Stimulated activated naive B cell treated with anti-CD40 and anti-IgM and Interleukin-4, amounts not matched to agents 10 μg/mL and 1 μg/mL and 100 μg/mL, for 72 hours (primary cell): ENCODE results near the gene RCAN2.

Source experiments
- ATAC-seq, 2 donors: fragments of 150-1000 bp; cut with Tn5 transposase; replicated peaks; 2 replicates each; pipeline ENCODE4 v1.10.0; 2021; ENCODE audit warnings: moderate library complexity in 1 of 2
- DNase-seq: peaks from one replicate; pipeline ENCODE4 v3.0.0; 2021
- H3K27ac Mint-ChIP-seq: one replicate; pipeline ENCODE4 v1.8.0; 2022; ENCODE audit warnings: mild to moderate bottlenecking, mixed read lengths
- H3K27me3 Mint-ChIP-seq, 2 donors: one replicate each; pipeline ENCODE4 v1.8.0; 2022; ENCODE audit warnings: mixed read lengths in 2 of 2
- H3K36me3 Mint-ChIP-seq, 2 donors: one replicate each; pipeline ENCODE4 v1.8.0; 2022; ENCODE audit warnings: mixed read lengths in 2 of 2, mild to moderate bottlenecking in 1 of 2
- H3K4me1 Mint-ChIP-seq, 2 donors: one replicate each; pipeline ENCODE4 v1.8.0; 2022; ENCODE audit warnings: mixed read lengths in 2 of 2, mild to moderate bottlenecking in 1 of 2
- H3K4me3 Mint-ChIP-seq, 2 donors: one replicate each; pipeline ENCODE4 v1.8.0; 2022; ENCODE audit warnings: mild to moderate bottlenecking in 2 of 2, mixed read lengths in 2 of 2, moderate library complexity in 1 of 2
- H3K9me3 Mint-ChIP-seq, 2 donors: one replicate each; pipeline ENCODE4 v1.8.0; 2022; ENCODE audit warnings: mixed read lengths in 2 of 2, mild to moderate bottlenecking in 1 of 2

RCAN2 gene

GRCh38 chr6:46491201-46491627 is at the start of gene RCAN2:
RCAN2 (minus strand) TSS chr6:46491449.
- DNase-seq = peak; percentile 17
- ATAC-seq = peak; percentile 79 to 82
- Mint-ChIP-seq H3K4me1 (peaks cover 3 to 18% of the 10 kb centered on the region in 2 donors), H3K27me3 (peaks cover 51 to 70% of the 10 kb centered on the region in 2 donors), H3K36me3 (no peaks in the 10 kb centered on the region), H3K27ac (no peak within 1 kb of the TSS), H3K4me3 (peak within 1 kb of the TSS; percentile 75 to 86), H3K9me3 (no peaks in the 10 kb centered on the region)

- peaks cover 8 to 9% of the 10 kb centered on the region in 2 donors for H3K9me3 Mint-ChIP-seq
- DNase-seq (no peak), ATAC-seq (no peak)
- H3K36me3 Mint-ChIP-seq = peaks cover 0 to 3% of the 10 kb centered on the region in 2 donors
- H3K4me3 Mint-ChIP-seq = no peak overlapping the region
- no peak overlapping the region for H3K27ac Mint-ChIP-seq
- no peaks in the 10 kb centered on the region for H3K4me1 Mint-ChIP-seq
- H3K27me3 Mint-ChIP-seq = peaks cover 0 to 28% of the 10 kb centered on the region in 2 donors
These were observed 48.6 kb upstream of the RCAN2 start for GRCh38 chr6:46539866-46540265.

GRCh38 chr6:46538800-46539480 is 47.7 kb upstream of the RCAN2 start:
- ATAC-seq (no peak), DNase-seq (no peak)
- Mint-ChIP-seq H3K4me1 (no peaks in the 10 kb centered on the region), H3K27ac (no peak overlapping the region), H3K4me3 (no peak overlapping the region), H3K9me3 (peaks cover 5% of the 10 kb centered on the region in 2 donors), H3K27me3 (peaks cover 0 to 28% of the 10 kb centered on the region in 2 donors), H3K36me3 (peaks cover 0 to 3% of the 10 kb centered on the region in 2 donors)

GRCh38 chr6:46530896-46531295 is 39.6 kb upstream of the RCAN2 start:
- peaks cover 9 to 19% of the 10 kb centered on the region in 2 donors for H3K27me3 Mint-ChIP-seq
- no peaks in the 10 kb centered on the region for H3K36me3 Mint-ChIP-seq
- no peak overlapping the region for H3K27ac Mint-ChIP-seq
- no peak for DNase-seq
- H3K9me3 Mint-ChIP-seq = no peaks in the 10 kb centered on the region
- H3K4me1 Mint-ChIP-seq = no peaks in the 10 kb centered on the region
- no peak for ATAC-seq
- no peak overlapping the region for H3K4me3 Mint-ChIP-seq

GRCh38 chr6:46528961-46529750 is 37.9 kb upstream of the RCAN2 start:
- peaks cover 12 to 26% of the 10 kb centered on the region in 2 donors for H3K27me3 Mint-ChIP-seq
- H3K9me3 Mint-ChIP-seq = no peaks in the 10 kb centered on the region
- no peaks in the 10 kb centered on the region for H3K36me3 Mint-ChIP-seq
- ATAC-seq (no peak), DNase-seq (no peak)
- H3K4me3 Mint-ChIP-seq = no peak overlapping the region
- no peak overlapping the region for H3K27ac Mint-ChIP-seq
- H3K4me1 Mint-ChIP-seq = no peaks in the 10 kb centered on the region

GRCh38 chr6:46526607-46527006 is 35.4 kb upstream of the RCAN2 start:
- Mint-ChIP-seq H3K27me3 (peaks cover 12 to 31% of the 10 kb centered on the region in 2 donors), H3K9me3 (peaks cover 0 to 3% of the 10 kb centered on the region in 2 donors), H3K36me3 (no peaks in the 10 kb centered on the region), H3K4me3 (no peak overlapping the region), H3K4me1 (no peaks in the 10 kb centered on the region), H3K27ac (no peak overlapping the region)
- DNase-seq = no peak
- ATAC-seq = no peak

DNA sequence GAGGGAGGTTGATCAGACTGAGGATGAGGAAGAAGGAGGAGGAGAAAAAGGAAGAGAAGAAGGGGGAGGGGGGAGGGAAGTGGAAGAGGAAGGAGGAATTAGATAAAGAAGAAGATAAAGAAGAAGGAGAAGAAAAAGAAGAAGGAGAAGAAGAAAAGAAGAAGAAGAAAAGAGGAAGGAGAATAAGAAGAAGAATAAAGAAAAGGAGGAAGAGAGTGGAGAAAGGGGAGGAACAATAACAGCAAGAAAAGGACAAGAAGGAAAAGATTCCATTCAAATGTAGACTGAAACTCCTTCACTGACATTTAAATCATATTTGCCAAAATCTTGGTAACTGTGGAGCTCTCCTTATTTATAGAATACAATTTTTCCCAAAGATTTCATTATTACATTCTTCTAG is 34.3 kb upstream of the RCAN2 start:
- peaks cover 12 to 31% of the 10 kb centered on the region in 2 donors for H3K27me3 Mint-ChIP-seq
- no peaks in the 10 kb centered on the region for H3K36me3 Mint-ChIP-seq
- peaks cover 0 to 4% of the 10 kb centered on the region in 2 donors for H3K9me3 Mint-ChIP-seq
- no peak overlapping the region for H3K27ac Mint-ChIP-seq
- DNase-seq (no peak), ATAC-seq (no peak)
- no peak overlapping the region for H3K4me3 Mint-ChIP-seq
- H3K4me1 Mint-ChIP-seq = no peaks in the 10 kb centered on the region

DNA sequence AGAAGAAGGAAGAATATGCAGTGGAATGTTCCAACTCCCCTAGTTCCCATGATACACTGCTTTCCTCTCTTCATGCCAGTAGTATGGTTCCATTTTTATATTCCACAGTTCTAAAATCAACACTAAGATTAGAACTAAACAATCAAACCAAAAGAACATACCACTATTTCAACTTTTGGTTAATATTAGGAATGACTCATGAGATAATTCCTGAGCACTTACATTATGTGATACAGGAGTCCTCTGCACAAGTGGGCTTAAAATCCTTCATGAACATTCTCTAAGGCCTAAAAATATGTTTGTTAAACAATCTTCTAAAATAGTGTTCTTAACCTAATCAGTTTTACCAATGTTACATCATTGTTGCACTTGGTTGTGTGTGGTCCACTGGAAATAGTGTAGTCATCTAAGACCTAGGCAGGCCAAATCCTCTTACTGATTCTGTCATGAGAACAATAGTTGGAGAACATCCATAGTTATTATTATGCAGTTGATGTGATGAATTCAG is 30.3 kb upstream of the RCAN2 start:
- Mint-ChIP-seq H3K27me3 (peaks cover 8 to 26% of the 10 kb centered on the region in 2 donors), H3K27ac (no peak overlapping the region), H3K4me3 (no peak overlapping the region), H3K9me3 (peaks cover 0 to 4% of the 10 kb centered on the region in 2 donors), H3K36me3 (no peaks in the 10 kb centered on the region), H3K4me1 (no peaks in the 10 kb centered on the region)
- no peak for ATAC-seq
- no peak for DNase-seq

DNA sequence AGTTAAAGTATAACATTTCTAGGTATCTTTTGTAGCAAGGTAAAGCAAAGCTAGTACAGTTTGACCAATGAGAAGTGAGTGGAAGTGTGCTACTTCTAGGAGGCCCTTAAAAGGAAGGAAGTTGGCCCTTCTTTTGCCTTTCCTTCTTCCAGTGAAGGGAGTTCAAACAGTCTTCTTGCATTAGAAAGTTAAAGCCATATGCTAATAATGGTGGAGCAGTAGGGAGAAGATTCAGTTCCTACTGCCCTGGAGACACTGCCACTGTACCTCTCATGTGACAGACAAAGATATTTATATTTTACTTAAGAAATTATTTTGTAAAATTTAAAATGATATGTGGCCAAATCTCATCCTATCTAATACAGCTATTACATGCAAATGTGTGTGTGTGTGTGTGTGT is 26.0 kb upstream of the RCAN2 start:
- ATAC-seq (no peak), DNase-seq (no peak)
- no peak overlapping the region for H3K27ac Mint-ChIP-seq
- H3K4me3 Mint-ChIP-seq = no peak overlapping the region
- H3K36me3 Mint-ChIP-seq = no peaks in the 10 kb centered on the region
- H3K9me3 Mint-ChIP-seq = peaks cover 0 to 1% of the 10 kb centered on the region in 2 donors
- H3K27me3 Mint-ChIP-seq = peaks cover 12% of the 10 kb centered on the region in 2 donors
- H3K4me1 Mint-ChIP-seq = no peaks in the 10 kb centered on the region

DNA sequence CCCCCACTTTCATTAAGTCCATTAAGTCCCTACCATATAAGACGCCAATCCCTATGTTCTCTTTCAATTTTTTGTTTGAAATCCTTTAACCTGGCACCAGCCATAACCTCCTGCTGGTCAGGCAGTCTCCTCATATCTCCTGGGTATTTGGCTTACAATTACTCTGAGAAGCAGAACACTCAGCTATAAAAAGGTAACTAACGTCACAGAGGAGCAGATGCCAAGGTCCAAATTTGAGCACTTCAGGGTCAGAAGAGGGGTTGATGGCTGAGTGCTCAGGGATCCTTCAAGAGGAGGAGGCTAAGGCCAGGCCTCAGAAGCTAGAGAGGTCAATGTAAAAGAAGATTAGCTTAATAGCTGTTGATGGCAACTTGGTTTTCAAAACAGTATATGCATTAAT is 22.3 kb upstream of the RCAN2 start:
- no peak for ATAC-seq
- no peak overlapping the region for H3K27ac Mint-ChIP-seq

DNA sequence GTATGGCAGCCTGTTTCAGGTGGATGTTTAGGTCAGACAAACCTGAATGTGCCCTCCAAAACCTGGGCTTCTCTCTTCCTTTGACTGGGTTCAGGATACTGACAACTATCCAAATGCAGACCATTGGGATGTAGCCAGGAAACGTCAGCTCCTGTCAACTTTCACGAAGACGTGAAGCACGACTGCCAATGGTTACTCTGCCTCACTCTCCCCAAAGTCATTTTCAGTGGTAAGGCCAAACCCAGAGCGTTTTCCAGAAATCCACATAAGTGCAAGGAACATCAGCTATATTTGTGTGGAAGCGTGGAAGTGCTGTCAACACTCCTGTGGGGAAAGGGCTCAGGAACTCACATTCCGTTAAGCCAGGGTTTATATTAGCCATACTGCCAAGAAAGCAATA is 20.1 kb upstream of the RCAN2 start:
- ATAC-seq (no peak), DNase-seq (no peak)
- no peaks in the 10 kb centered on the region for H3K9me3 Mint-ChIP-seq
- H3K27ac Mint-ChIP-seq = no peak overlapping the region
- H3K4me3 Mint-ChIP-seq = no peak overlapping the region
- H3K36me3 Mint-ChIP-seq = no peaks in the 10 kb centered on the region
- H3K4me1 Mint-ChIP-seq = no peaks in the 10 kb centered on the region
- peaks cover 8% of the 10 kb centered on the region in 2 donors for H3K27me3 Mint-ChIP-seq

More for the DNA sequence above, 22.3 kb upstream of the RCAN2 start:
- no peaks in the 10 kb centered on the region for H3K4me1 Mint-ChIP-seq
- peaks cover 12 to 17% of the 10 kb centered on the region in 2 donors for H3K27me3 Mint-ChIP-seq
- no peaks in the 10 kb centered on the region for H3K36me3 Mint-ChIP-seq
- no peak overlapping the region for H3K4me3 Mint-ChIP-seq
- H3K9me3 Mint-ChIP-seq = no peaks in the 10 kb centered on the region
- no peak for DNase-seq

DNA sequence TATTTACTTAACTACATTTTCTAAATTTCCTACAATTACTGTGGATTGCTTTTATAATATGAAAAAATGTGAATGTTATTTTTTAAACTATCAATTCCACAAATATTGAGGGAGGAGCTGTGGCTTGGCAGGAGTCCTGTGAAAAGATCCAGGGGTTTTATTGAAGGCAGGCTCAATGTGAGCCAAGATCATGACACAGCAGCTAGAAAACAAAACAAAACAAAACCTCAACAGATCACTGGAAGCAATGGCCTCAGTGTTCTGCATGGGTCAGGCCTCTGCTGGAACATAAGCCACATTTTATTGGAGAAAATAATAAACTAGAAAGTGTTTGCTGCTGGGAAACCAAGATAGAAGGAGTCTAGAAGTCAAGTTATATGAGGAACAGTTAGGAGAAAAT is 19.4 kb upstream of the RCAN2 start:
- H3K4me1 Mint-ChIP-seq = no peaks in the 10 kb centered on the region

DNA sequence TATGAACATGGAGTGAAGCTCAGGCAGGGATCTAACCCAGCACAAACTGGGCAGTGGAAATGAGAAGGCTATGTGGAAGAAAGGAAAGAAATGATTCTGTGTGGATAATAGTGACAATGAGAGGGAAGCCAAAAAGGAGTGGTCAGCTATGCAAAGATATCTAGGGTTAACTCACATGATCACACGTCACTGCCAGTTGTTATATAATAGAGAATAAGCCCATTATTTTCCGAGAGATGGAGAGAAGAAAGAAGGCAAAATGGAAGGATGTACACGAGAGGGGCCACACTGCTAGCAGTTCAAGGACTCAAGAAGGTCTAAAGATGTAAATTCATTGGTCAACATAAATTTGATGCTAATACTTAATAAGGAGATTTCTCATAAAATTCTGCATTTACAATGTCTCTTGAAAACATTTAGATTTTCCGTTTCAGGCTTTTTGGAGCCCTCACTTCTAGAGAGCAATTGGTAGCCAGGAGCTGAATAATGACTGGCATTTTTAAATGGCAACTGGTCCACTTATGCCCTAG is 18.8 kb upstream of the RCAN2 start:
- no peak overlapping the region for H3K4me3 Mint-ChIP-seq
- no peak for ATAC-seq
- no peak for DNase-seq
- peaks cover 8 to 14% of the 10 kb centered on the region in 2 donors for H3K27me3 Mint-ChIP-seq
- H3K9me3 Mint-ChIP-seq = no peaks in the 10 kb centered on the region
- no peak overlapping the region for H3K27ac Mint-ChIP-seq
- no peaks in the 10 kb centered on the region for H3K36me3 Mint-ChIP-seq
- no peaks in the 10 kb centered on the region for H3K4me1 Mint-ChIP-seq

More for the DNA sequence above, 19.4 kb upstream of the RCAN2 start:
- no peak overlapping the region for H3K27ac Mint-ChIP-seq
- no peaks in the 10 kb centered on the region for H3K36me3 Mint-ChIP-seq
- no peaks in the 10 kb centered on the region for H3K9me3 Mint-ChIP-seq
- DNase-seq = no peak
- no peak overlapping the region for H3K4me3 Mint-ChIP-seq
- ATAC-seq = no peak
- peaks cover 5 to 8% of the 10 kb centered on the region in 2 donors for H3K27me3 Mint-ChIP-seq

- ATAC-seq = no peak
- no peak overlapping the region for H3K27ac Mint-ChIP-seq
- H3K27me3 Mint-ChIP-seq = peaks cover 8 to 16% of the 10 kb centered on the region in 2 donors
- no peaks in the 10 kb centered on the region for H3K9me3 Mint-ChIP-seq
- H3K36me3 Mint-ChIP-seq = no peaks in the 10 kb centered on the region
- H3K4me1 Mint-ChIP-seq = no peaks in the 10 kb centered on the region
- DNase-seq = no peak
- H3K4me3 Mint-ChIP-seq = no peak overlapping the region
These were observed 17.8 kb upstream of the RCAN2 start for GRCh38 chr6:46509063-46509462.
